K562 (cell line): Measurements from ENCODE around the gene DUSP16. TPM values are rescaled to one million over a fixed set of nuclear protein-coding genes. Genes with fewer than 3 reads are reported as not detected.

ENCODE experiments used
- ATAC-seq: fragments of 200-7000 bp; cut with Tn5 transposase; 3 replicates; pipeline ENCODE4 v1.9.1; 2020; ENCODE audit warnings: moderate library complexity
- BruUV-seq: library from RNA; stranded (reverse); fragments of 400-500 nt; replicated peaks from 2 replicates; lab custom pipeline; 2021; lab: Mats Ljungman, UMichigan
- CTCF ChIA-PET: fragments of 300-600 bp; formaldehyde crosslinking; extraction: SDS; loops from one replicate; lab custom pipeline; 2021; ENCODE audit warnings: low intra/inter-chr PET ratio; lab: Yijun Ruan, JAX
- POLR2A ChIA-PET: fragments of 300-600, 350-650 bp; sonication (Branson Sonifier 250); formaldehyde crosslinking; extraction: SDS; loops from one replicate; lab custom pipeline; 2021; ENCODE audit warnings: antibody characterized with exemption, inconsistent platforms; lab: Yijun Ruan, JAX
- DNase-seq, 4 experiments: peaks; one replicate each; pipeline versions ENCODE4 v3.0.0 to v3.0.0-alpha.2; 2011 to 2018; ENCODE audit warnings: low spot score in 3 of 4, mixed read lengths in 3 of 4; ENCODE audit errors: extremely low read depth in 1 of 4
- FAIRE-seq: peaks from 2 replicates; lab custom pipeline; 2011; peaks lifted over from hg19 to GRCh38; lab: Jason Lieb, UNC
- H2AFZ ChIP-seq: 2 replicates; pipeline ENCODE4 v1.6.0; 2011; ENCODE audit warnings: low read depth, low read length, control low read depth, inconsistent platforms
- H3K27ac ChIP-seq: fragments of 200-600 bp; 3 replicates; pipeline ENCODE4 v1.8.0; 2011; ENCODE audit warnings: low read depth, mild to moderate bottlenecking, control low read depth, inconsistent platforms, low read length, moderate library complexity, mixed read lengths; ENCODE audit errors: extremely low read depth
- H3K27me3 ChIP-seq, 2 experiments: fragments of 300-600 bp in 1 of 2; 2 replicates in 1 of 2; 3 replicates in 1 of 2; pipeline versions ENCODE4 v1.6.0 to v1.8.0; 2011; ENCODE audit warnings: inconsistent platforms in 2 of 2, low read length in 2 of 2, mild to moderate bottlenecking in 1 of 2, mixed read lengths in 1 of 2, moderate library complexity in 1 of 2; ENCODE audit not compliant: control insufficient read depth in 2 of 2, insufficient read depth in 2 of 2
- H3K36me3 ChIP-seq: fragments of 300-600 bp; 3 replicates; pipeline ENCODE4 v1.8.0; 2011; ENCODE audit warnings: mild to moderate bottlenecking, low read length, inconsistent platforms; ENCODE audit not compliant: control insufficient read depth, insufficient read depth
- H3K4me1 ChIP-seq, 2 experiments: fragments of 200-600 bp in 1 of 2; replicated peaks in 1 of 2; 2 replicates in 1 of 2; 3 replicates in 1 of 2; pipeline versions ENCODE4 v1.5.1 to v1.8.0; 2011; ENCODE audit warnings: inconsistent platforms in 2 of 2, low read length in 2 of 2, mild to moderate bottlenecking in 1 of 2, mixed read lengths in 1 of 2, moderate library complexity in 1 of 2; ENCODE audit not compliant: control insufficient read depth in 2 of 2, insufficient read depth in 2 of 2
- H3K4me2 ChIP-seq: 2 replicates; pipeline ENCODE4 v1.6.1; 2011; ENCODE audit warnings: low read length, control low read depth, inconsistent platforms, mixed read lengths; ENCODE audit not compliant: insufficient read depth
- H3K4me3 ChIP-seq: fragments of 200-600 bp; sonication (generic), shearing (Covaris generic); 2 replicates; pipeline ENCODE4 v1.5.1; 2016; ENCODE audit warnings: control low read depth, inconsistent platforms
- H3K79me2 ChIP-seq: fragments of 200-600 bp; 3 replicates; pipeline ENCODE4 v1.8.0; 2011; ENCODE audit warnings: low read length, inconsistent platforms; ENCODE audit not compliant: control insufficient read depth, insufficient read depth
- H3K9ac ChIP-seq, 2 experiments: 2 replicates each; pipeline versions ENCODE4 v1.6.0 to v1.6.1; 2011; ENCODE audit warnings: low read depth in 2 of 2, low read length in 2 of 2, control low read depth in 1 of 2, inconsistent platforms in 1 of 2, mild to moderate bottlenecking in 1 of 2, mixed read lengths in 1 of 2; ENCODE audit not compliant: insufficient read depth in 1 of 2
- H3K9me1 ChIP-seq: one replicate; pipeline ENCODE4 v1.6.0; 2011; ENCODE audit warnings: inconsistent platforms, mild to moderate bottlenecking, low read length, moderate library complexity; ENCODE audit not compliant: control insufficient read depth, insufficient read depth
- H3K9me3 ChIP-seq: replicated peaks from 2 replicates; pipeline ENCODE4 v1.5.1; 2011; ENCODE audit warnings: low read depth, low read length, inconsistent platforms; ENCODE audit not compliant: control insufficient read depth, insufficient read depth
- H4K20me1 ChIP-seq: replicated peaks from 2 replicates; pipeline ENCODE4 v1.6.1; 2011; ENCODE audit warnings: low read length, inconsistent platforms, mixed read lengths; ENCODE audit not compliant: control insufficient read depth, insufficient read depth
- CEBPB ChIP-seq: fragments of 450-650 bp; IDR thresholded peaks from 2 replicates; pipeline ENCODE4 v1.6.1; 2016; ENCODE audit warnings: missing genetic modification characterization, missing compliant biosample characterization
- CTBP1 ChIP-seq: fragments of 450-650 bp; IDR thresholded peaks from 2 replicates; pipeline ENCODE4 v1.6.1; 2016; ENCODE audit warnings: borderline replicate concordance
- FOSL1 ChIP-seq: fragments of 200-800 bp; sonication (Bioruptor generic); conservative IDR thresholded peaks from 2 replicates; pipeline ENCODE4 v1.6.1; 2016; ENCODE audit warnings: missing genetic modification characterization, missing compliant biosample characterization
- RAD21 ChIP-seq, 2 experiments: fragments of 250-450 bp in 1 of 2; fragments of 450-650 bp in 1 of 2; sonication (Bioruptor Pico) in 1 of 2; formaldehyde crosslinking in 1 of 2; IDR thresholded peaks in 1 of 2; conservative IDR thresholded peaks in 1 of 2; 2 replicates each; pipeline versions ENCODE4 v1.4.0 to v1.8.0; 2020 to 2022; ENCODE audit warnings: mild to moderate bottlenecking in 2 of 2, moderate library complexity in 1 of 2
- RCOR1 ChIP-seq, 2 experiments: IDR thresholded peaks; 2 replicates each; pipeline ENCODE4 v1.6.1; 2012; ENCODE audit warnings: low read depth in 2 of 2, low read length in 2 of 2, borderline replicate concordance in 1 of 2, improper control_type of control experiment in 1 of 2
- ZKSCAN3 ChIP-seq: fragments of 250-450 bp; sonication (Bioruptor Pico); IDR thresholded peaks from 2 replicates; pipeline ENCODE4 v1.4.0; 2020
- WGBS: fragments of 100-300 bp; shearing (Covaris generic); methylation state at CpG from one replicate; pipeline ENCODE4 v1.1.6; 2016; ENCODE audit warnings: low coverage, mixed read lengths; ENCODE audit not compliant: insufficient coverage; ENCODE audit errors: missing lambda C conversion rate; 5-methylcytosine and 5-hydroxymethylcytosine counted together
- in situ Hi-C: fragments of 300-500 bp; cut with MboI; formaldehyde crosslinking; loops from 4 replicates; pipeline ENCODE4 v1.15.0; 2018; ENCODE audit warnings: inconsistent platforms, mixed read lengths
- intact Hi-C: fragments of 100-400 bp; cut with micrococcal nuclease; formaldehyde crosslinking; loops from 2 replicates; pipeline ENCODE4 v1.14.2; 2022
- polyA plus RNA-seq, 8 experiments: library from polyadenylated mRNA; depleted of rRNA in 4 of 8; stranded (reverse) in 5 of 8; unstranded in 3 of 8; fragments of >200 nt; fragmentation: Nextera tagmentation in 2 of 8; fragmentation: Illumina TruSeq in 1 of 8; extraction: Ambion mirVana in 2 of 8; extraction: Trizol in 1 of 8; gene quantifications; 2 replicates each; pipeline versions ENCODE4 v1.2.1 to v1.2.3, GENCODE V29; 2011 to 2014; ENCODE audit warnings: inconsistent platforms in 1 of 8, missing spikeins in 1 of 8
- total RNA-seq, 7 experiments: library from RNA; depleted of rRNA in 6 of 7; stranded (reverse); fragments of >200 nt in 6 of 7; fragmentation: Illumina TruSeq in 2 of 7; extraction: Trizol in 2 of 7; gene quantifications; 2 replicates each; pipeline versions ENCODE4 v1.2.1 to v1.2.3, GENCODE V29; 2011 to 2021; ENCODE audit warnings: low replicate concordance in 1 of 7
- TF ChIP-seq, protein P1 (sequence below), 2 experiments: IDR thresholded peaks; 2 replicates each; pipeline ENCODE4 v1.6.1; 2011; ENCODE audit warnings: borderline replicate concordance in 1 of 2, control low read depth in 1 of 2, low read depth in 1 of 2, low read length in 1 of 2, mild to moderate bottlenecking in 1 of 2, mixed read lengths in 1 of 2, moderate library complexity in 1 of 2; ENCODE audit not compliant: insufficient read depth in 1 of 2, insufficient read length in 1 of 2, poor library complexity in 1 of 2, severe bottlenecking in 1 of 2; ENCODE audit errors: extremely low read depth in 1 of 2
- TF ChIP-seq, protein P2 (sequence below): fragments of 450-650 bp; formaldehyde crosslinking; IDR thresholded peaks from 2 replicates; pipeline ENCODE4 v1.4.0; 2020; ENCODE audit warnings: mild to moderate bottlenecking, moderate library complexity
- TF ChIP-seq, protein P3 (sequence below): fragments of 250-450 bp; sonication (Bioruptor Pico); IDR thresholded peaks from 2 replicates; pipeline ENCODE4 v1.5.0; 2021

Gene DUSP16
- total and polyA plus RNA-seq, 9 of the 15 experiments (the other 6 are each of a cell fraction or from before 2014, with no cell fraction given), result 0.70 to 12.3 (median 5.7) TPM

DNA sequence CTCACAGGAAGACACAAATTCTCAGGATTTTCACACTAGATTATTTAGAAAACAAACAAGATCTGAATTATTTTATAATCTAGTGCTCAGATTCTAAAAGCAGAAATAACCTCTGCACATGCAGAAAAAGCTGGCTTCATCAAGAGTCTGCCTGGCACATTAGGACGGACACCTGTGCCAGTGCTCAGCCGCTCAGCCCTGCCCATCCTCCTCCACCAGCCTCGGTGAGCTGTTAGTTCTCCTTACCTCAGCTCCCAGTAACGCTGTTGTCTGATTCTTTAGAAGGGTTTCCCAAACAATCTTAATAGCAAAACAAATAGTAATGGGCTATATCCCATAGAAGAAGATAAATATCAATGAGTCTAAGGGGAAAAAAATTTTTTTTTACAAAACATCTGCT, 27.7 kb downstream of the DUSP16 start (continued):
- TF ChIP-seq, protein P1, sequence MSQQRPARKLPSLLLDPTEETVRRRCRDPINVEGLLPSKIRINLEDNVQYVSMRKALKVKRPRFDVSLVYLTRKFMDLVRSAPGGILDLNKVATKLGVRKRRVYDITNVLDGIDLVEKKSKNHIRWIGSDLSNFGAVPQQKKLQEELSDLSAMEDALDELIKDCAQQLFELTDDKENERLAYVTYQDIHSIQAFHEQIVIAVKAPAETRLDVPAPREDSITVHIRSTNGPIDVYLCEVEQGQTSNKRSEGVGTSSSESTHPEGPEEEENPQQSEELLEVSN (IDR thresholded peaks at IDR 0.05; ENCODE audit: borderline replicate concordance in 1 of 2, extremely low read depth in 1 of 2, insufficient read depth in 1 of 2, insufficient read length in 1 of 2, low read depth in 1 of 2, low read length in 1 of 2, poor library complexity in 1 of 2, severe bottlenecking in 1 of 2), result no peak
- TF ChIP-seq, protein P2, sequence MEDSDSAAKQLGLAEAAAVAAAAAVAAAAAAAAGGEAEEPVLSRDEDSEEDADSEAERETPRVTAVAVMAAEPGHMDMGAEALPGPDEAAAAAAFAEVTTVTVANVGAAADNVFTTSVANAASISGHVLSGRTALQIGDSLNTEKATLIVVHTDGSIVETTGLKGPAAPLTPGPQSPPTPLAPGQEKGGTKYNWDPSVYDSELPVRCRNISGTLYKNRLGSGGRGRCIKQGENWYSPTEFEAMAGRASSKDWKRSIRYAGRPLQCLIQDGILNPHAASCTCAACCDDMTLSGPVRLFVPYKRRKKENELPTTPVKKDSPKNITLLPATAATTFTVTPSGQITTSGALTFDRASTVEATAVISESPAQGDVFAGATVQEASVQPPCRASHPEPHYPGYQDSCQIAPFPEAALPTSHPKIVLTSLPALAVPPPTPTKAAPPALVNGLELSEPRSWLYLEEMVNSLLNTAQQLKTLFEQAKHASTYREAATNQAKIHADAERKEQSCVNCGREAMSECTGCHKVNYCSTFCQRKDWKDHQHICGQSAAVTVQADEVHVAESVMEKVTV, result no peak
- TF ChIP-seq, protein P3, sequence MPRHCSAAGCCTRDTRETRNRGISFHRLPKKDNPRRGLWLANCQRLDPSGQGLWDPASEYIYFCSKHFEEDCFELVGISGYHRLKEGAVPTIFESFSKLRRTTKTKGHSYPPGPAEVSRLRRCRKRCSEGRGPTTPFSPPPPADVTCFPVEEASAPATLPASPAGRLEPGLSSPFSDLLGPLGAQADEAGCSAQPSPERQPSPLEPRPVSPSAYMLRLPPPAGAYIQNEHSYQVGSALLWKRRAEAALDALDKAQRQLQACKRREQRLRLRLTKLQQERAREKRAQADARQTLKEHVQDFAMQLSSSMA (CRISPR knock-in tag), result no peak
- no peak for TF ChIP-seq FOSL1 (tag)

DNA sequence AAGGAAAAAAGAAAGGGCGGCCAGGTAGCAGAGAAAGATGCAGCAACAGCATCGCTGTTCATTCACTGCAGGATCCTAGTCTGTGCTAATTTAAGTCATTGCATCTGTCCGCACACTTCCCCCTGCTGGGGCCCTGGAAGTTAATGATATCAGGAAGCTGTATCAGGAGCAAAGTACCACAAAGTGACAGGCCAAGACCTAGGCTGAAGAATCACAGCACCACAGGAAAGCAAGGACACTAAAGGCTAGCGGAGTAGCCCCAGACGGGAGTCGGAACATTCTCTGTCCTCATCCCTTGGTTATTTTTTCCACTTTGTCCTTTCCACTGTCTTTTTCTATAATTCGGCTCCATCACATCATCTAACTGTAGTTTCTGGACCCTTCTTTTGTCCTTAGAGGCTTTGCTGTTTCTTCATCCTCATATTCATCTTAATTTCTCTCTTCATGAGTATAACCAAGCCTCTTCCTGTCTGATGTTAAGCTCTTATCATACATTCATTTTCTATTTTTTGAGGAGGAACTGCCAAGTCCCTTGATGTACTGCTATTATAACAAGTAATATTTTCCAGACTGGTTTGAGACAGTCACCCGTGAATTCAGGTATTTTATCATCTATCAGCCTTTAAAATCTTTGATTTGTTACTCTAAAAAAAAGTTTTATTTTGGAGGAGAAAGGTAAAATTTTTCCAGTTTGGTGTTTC, 28.3 kb downstream of the DUSP16 start:
- no peaks in the 10 kb centered on the region for H3K36me3 ChIP-seq
- TF ChIP-seq CTBP1, result peak; percentile 51; the same call in 1 of the 2 replicates
- 0 out of 4 replicates have a peak, but pooled peaks of 1 of the 2 experiments have one; percentile 10 for TF ChIP-seq RAD21 (CRISPR knock-in tag; conservative IDR thresholded peaks at IDR 0.05 in 1 of 2, IDR thresholded peaks at IDR 0.05 in 1 of 2)
- 0 out of 4 replicates have a peak, but pooled peaks of 1 of the 2 experiments have one; percentile 31 for TF ChIP-seq RCOR1 (IDR thresholded peaks at IDR 0.05; ENCODE audit: borderline replicate concordance in 1 of 2, low read depth in 2 of 2, low read length in 2 of 2)
- no peak for TF ChIP-seq ZKSCAN3
- TF ChIP-seq CEBPB (tag), result no peak
- H3K27ac ChIP-seq, result no peak overlapping the region
- peak; percentile 54 for FAIRE-seq
- H3K9me1 ChIP-seq, result no peaks in the 10 kb centered on the region
- H3K9ac ChIP-seq, result no peak overlapping the region
- intact Hi-C loops (no loop called here), in situ Hi-C loops (no loop called here)
- POLR2A ChIA-PET, result no interaction called here
- H3K27me3 ChIP-seq, result no peaks in the 10 kb centered on the region
- no peaks in the 10 kb centered on the region for H3K79me2 ChIP-seq
- CTCF ChIA-PET, result no interaction called here
- no TSS peak for BruUV-seq
- WGBS, result 47% methylated on average over 8 of the region's 8 CpGs
- ATAC-seq, result peak; percentile 84
- H3K4me1 ChIP-seq, result peaks cover 2 to 11% of the 10 kb centered on the region in 2 experiments; a peak in 3 of 5 replicates
- DNase-seq, result peak in 2 of 4 experiments; percentile 21 to 31
- H3K4me2 ChIP-seq, result no peak overlapping the region
- peaks cover 6% of the 10 kb centered on the region for H4K20me1 ChIP-seq
- no peak overlapping the region for H3K4me3 ChIP-seq
- H3K9me3 ChIP-seq, result no peaks in the 10 kb centered on the region
- H2AFZ ChIP-seq, result no peak overlapping the region
